Gastroesophageal sphincter (tissue), 4 donors: ENCODE measurements around the gene SAE1. TPM values are rescaled to one million over a fixed set of nuclear protein-coding genes. Genes with fewer than 3 reads are reported as not detected.
A peak's percentile ranks its signal among the peaks of the same experiment; 100 is the strongest.

Experiments used
- ATAC-seq: fragments of 150-250 bp; one replicate; pipeline ENCODE4 v1.9.1; 2016; ENCODE audit warnings: mild to moderate bottlenecking, moderate library complexity
- H3K27ac ChIP-seq, 4 donors: fragments of 200-600 bp; sonication (generic) in 3 of 4; 1 replicate in 3 of 4; 2 replicates in 1 of 4; pipeline ENCODE4 v1.5.1; 2016 to 2019
- H3K27me3 ChIP-seq: fragments of 200-600 bp; sonication (generic); one replicate; pipeline ENCODE4 v1.5.1; 2019
- H3K36me3 ChIP-seq, 2 donors: fragments of 200-600 bp; sonication (generic); one replicate each; pipeline ENCODE4 v1.5.1; 2019; ENCODE audit warnings: control low read depth in 1 of 2
- H3K4me1 ChIP-seq, 3 donors: fragments of 200-600 bp; sonication (generic); 1 replicate in 2 of 3; 2 replicates in 1 of 3; pipeline ENCODE4 v1.5.1; 2016 to 2019; ENCODE audit warnings: control low read depth in 2 of 3
- H3K4me3 ChIP-seq, 2 donors: fragments of 200-600 bp; sonication (generic); one replicate each; pipeline ENCODE4 v1.5.1; 2019; ENCODE audit warnings: mild to moderate bottlenecking in 1 of 2, moderate library complexity in 1 of 2
- H3K9me3 ChIP-seq, 3 donors: fragments of 200-600 bp; sonication (generic); one replicate each; pipeline ENCODE4 v1.5.1; 2017 to 2019; ENCODE audit warnings: control low read depth in 2 of 3
- EP300 ChIP-seq: sonication (generic); formaldehyde crosslinking; IDR thresholded peaks from one replicate; pipeline ENCODE4 v1.6.1; 2017; ENCODE audit warnings: antibody characterized with exemption, mild to moderate bottlenecking
- POLR2A ChIP-seq, 2 donors: fragments of 450-650 bp; IDR thresholded peaks; one replicate each; pipeline ENCODE4 v1.6.1; 2017; ENCODE audit warnings: antibody characterized with exemption in 2 of 2, mild to moderate bottlenecking in 2 of 2, moderate library complexity in 1 of 2
- POLR2AphosphoS5 ChIP-seq: sonication (generic); formaldehyde crosslinking; IDR thresholded peaks from one replicate; pipeline ENCODE4 v1.6.1; 2017; ENCODE audit warnings: antibody characterized with exemption
- WGBS, 2 donors: methylation state at CpG; one replicate each; pipeline ENCODE4 v1.1.5; 2018; ENCODE audit warnings: low coverage in 1 of 2; 5-methylcytosine and 5-hydroxymethylcytosine counted together
- total RNA-seq, 4 donors: library from RNA; depleted of rRNA; stranded (reverse); fragments of >200 nt; gene quantifications; one replicate each; pipeline ENCODE4 v1.1.0, GENCODE V29; 2016
- TF ChIP-seq, protein P1 (sequence below), 4 experiments: fragments of 200-600 bp in 2 of 4; fragments of 450-650 bp in 2 of 4; sonication (generic) in 1 of 4; IDR thresholded peaks; one replicate each; pipeline ENCODE4 v1.5.1; 2017 to 2019; ENCODE audit warnings: antibody characterized with exemption in 4 of 4, mild to moderate bottlenecking in 2 of 4, moderate library complexity in 2 of 4

The SAE1 gene
- total RNA-seq = 100 to 1,000 TPM; 134 to 157 (median 153) TPM

DNA sequence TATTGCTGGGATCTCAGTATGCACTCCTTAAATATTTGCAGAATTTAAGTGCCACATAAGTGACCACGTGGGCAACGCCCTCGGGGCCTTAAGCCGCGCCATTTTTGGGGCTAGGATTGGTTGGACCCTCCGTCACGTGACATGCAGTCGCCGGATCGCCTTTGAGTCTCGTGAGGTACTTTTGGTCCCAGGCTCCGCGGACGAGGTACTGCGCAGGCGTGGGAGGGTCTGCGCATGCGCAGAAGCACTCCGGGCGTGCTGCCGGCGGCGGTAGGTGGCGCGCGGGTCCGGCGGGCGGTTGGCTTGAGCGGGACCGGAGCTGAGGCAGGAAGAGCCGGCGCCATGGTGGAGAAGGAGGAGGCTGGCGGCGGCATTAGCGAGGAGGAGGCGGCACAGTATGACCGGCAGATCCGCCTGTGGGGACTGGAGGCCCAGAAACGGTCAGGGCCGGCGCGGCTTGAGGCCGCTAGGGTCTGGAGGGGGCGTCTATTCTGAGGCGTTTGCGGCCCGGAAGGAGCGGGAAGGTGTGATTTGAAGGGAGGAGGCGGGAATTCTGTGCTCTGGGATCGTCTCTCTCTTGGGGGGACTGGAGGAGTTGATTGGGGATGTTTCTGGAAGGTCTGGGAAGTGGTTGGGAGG lies at the start of gene SAE1:
TSS of gene SAE1 (plus strand) at position 247 of the 639 bp plus-strand sequence. CDS start at position 343, 96 bp downstream.
- H3K9me3 ChIP-seq = no peaks in the 10 kb centered on the region
- WGBS, 2 donors = 1 to 2% methylated on average over 10 to 24 of the region's 51 CpGs
- TF ChIP-seq POLR2A (IDR thresholded peaks at IDR 0.05) (peak; percentile 80 to 84), POLR2AphosphoS5 (peak; percentile 90), EP300 (no peak)
- TF ChIP-seq, protein P1, sequence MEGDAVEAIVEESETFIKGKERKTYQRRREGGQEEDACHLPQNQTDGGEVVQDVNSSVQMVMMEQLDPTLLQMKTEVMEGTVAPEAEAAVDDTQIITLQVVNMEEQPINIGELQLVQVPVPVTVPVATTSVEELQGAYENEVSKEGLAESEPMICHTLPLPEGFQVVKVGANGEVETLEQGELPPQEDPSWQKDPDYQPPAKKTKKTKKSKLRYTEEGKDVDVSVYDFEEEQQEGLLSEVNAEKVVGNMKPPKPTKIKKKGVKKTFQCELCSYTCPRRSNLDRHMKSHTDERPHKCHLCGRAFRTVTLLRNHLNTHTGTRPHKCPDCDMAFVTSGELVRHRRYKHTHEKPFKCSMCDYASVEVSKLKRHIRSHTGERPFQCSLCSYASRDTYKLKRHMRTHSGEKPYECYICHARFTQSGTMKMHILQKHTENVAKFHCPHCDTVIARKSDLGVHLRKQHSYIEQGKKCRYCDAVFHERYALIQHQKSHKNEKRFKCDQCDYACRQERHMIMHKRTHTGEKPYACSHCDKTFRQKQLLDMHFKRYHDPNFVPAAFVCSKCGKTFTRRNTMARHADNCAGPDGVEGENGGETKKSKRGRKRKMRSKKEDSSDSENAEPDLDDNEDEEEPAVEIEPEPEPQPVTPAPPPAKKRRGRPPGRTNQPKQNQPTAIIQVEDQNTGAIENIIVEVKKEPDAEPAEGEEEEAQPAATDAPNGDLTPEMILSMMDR (IDR thresholded peaks at IDR 0.05) = peak in 3 of 4 experiments; percentile 61 to 85 (median 71)
- no peaks in the 10 kb centered on the region for H3K27me3 ChIP-seq
- no peaks in the 10 kb centered on the region for H3K36me3 ChIP-seq
- peak within 1 kb of the TSS; percentile 65 to 91 for H3K4me3 ChIP-seq
- H3K4me1 ChIP-seq = peaks cover 0 to 56% (median 7%) of the 10 kb centered on the region in 3 donors
- ATAC-seq = peak; percentile 97
- peak within 1 kb of the TSS; percentile 86 to 97 (median 95) for H3K27ac ChIP-seq

DNA sequence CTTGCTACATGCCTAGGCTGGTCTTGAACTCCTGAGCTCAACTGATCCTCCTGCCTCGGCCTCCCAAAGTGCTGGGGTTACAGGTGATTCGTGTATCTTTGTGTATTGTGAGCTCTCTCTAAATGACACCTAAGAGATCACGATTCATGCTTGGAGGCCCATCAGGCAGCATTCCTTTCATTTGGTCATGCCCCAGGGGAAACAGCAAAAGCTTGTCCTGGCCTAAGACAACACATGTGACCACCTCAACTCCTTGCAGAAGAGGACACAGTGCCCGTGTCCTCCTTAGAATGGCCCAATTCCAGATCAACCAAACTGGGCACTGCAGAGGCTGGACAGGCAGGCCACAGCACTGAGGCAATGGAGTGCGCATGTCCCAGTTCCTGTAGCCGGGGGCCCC lies 49.5 kb upstream of the SAE1 start:
- WGBS, 2 donors = 80 to 100% methylated on average over 1 to 2 of the region's 6 CpGs
- Histone ChIP-seq H3K9me3 (no peaks in the 10 kb centered on the region), H3K4me1 (peaks cover 0 to 8% (median 0%) of the 10 kb centered on the region in 3 donors), H3K4me3 (no peak overlapping the region), H3K27me3 (no peaks in the 10 kb centered on the region), H3K27ac (peak overlapping the region in 2 of 4 donors; percentile 78 to 82), H3K36me3 (peaks cover 0 to 96% of the 10 kb centered on the region in 2 donors)
- no peak for ATAC-seq
- TF ChIP-seq POLR2A (IDR thresholded peaks at IDR 0.05) (no peak), POLR2AphosphoS5 (no peak), EP300 (no peak)
- TF ChIP-seq, protein P1 (IDR thresholded peaks at IDR 0.05) = no peak

DNA sequence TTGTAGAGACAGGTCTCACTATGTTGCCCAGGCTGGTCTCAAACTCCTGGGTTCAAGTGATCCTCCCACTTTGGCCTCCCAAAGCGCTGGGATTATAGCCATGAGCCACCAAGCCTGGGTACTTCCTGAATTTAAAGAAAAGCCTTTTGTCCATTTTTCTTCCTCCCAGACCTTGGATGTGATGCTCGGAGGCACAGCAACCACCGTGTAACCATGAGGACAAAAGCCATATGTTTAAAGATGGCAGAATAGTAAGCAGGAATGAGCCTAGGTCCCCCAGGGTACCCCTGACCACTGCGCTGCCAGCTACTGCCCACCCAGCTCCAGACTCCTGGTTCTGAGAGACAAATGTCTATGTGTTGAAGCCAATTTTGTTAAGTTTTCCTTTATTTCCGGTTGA lies 48.1 kb upstream of the SAE1 start:
- no peaks in the 10 kb centered on the region for H3K9me3 ChIP-seq
- WGBS, 2 donors = 97 to 100% methylated on average over 3 to 5 of the region's 5 CpGs

DNA sequence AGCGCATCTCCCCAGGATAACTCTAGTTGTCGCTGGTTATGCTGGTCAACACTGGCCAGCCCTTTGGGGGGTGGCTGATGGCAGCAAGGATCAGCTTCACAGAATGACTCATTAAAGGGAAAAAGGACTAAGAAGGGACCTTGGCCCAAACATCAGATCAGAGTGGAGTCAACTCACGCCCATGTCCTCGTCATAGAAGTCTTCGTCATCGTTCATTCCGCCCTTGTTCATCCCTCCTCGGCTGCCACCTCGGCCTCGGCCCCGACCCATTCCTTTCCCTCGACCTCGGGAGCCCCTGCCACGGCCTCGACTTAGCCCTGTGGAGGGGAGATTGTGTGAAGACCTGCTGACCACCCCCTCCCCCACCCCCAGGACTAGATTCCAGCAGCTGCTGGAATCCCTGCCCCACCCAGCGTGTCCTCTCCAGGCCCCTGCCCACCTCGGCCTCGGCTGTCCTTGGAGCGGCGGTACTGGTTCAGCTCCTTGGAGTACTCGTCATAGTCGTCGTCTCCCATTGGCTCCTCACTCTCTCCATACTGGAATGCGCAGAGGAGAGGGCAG lies 45.7 kb upstream of the SAE1 start:
- Histone ChIP-seq H3K27me3 (no peaks in the 10 kb centered on the region), H3K4me1 (peaks cover 0 to 2% (median 0%) of the 10 kb centered on the region in 3 donors), H3K36me3 (peaks cover 0 to 100% of the 10 kb centered on the region in 2 donors), H3K4me3 (no peak overlapping the region), H3K9me3 (no peaks in the 10 kb centered on the region), H3K27ac (no peak overlapping the region)
- ATAC-seq = no peak
- TF ChIP-seq, protein P1 (IDR thresholded peaks at IDR 0.05) = no peak
- TF ChIP-seq EP300 (no peak), POLR2A (IDR thresholded peaks at IDR 0.05) (no peak), POLR2AphosphoS5 (no peak)
- 84 to 90% methylated on average over 5 to 17 of the region's 24 CpGs for WGBS, 2 donors

More for the DNA sequence above, 48.1 kb upstream of the SAE1 start:
- no peaks in the 10 kb centered on the region for H3K27me3 ChIP-seq
- peaks cover 0 to 8% (median 0%) of the 10 kb centered on the region in 3 donors for H3K4me1 ChIP-seq
- TF ChIP-seq, protein P1 (IDR thresholded peaks at IDR 0.05) = no peak
- no peak for TF ChIP-seq EP300
- TF ChIP-seq POLR2AphosphoS5 = no peak
- no peak for TF ChIP-seq POLR2A (IDR thresholded peaks at IDR 0.05)
- H3K27ac ChIP-seq = no peak overlapping the region
- no peak for ATAC-seq
- peaks cover 0 to 96% of the 10 kb centered on the region in 2 donors for H3K36me3 ChIP-seq
- H3K4me3 ChIP-seq = no peak overlapping the region

DNA sequence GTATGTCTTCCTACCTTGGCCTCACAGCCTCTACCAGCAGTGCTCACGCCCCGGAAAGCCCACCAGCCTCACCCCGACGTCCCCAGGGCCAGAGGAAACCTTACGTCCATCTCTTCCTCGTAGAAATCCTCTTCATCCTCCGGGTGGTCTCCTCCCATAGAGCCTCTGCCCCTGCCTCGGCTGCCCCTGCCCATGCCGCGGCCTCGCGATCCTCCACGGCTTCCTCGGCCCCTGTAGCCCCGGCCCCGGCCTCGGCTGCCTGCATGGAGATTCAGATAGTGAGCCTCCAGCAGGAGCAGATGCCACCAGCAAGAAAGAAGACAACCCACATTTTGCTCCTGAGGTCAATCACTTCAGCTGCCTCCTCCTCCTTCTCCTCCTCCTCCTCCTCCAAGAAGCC lies 44.4 kb upstream of the SAE1 start:
- H3K27ac ChIP-seq = peak overlapping the region in 1 of 4 donors; percentile 12
- no peaks in the 10 kb centered on the region for H3K4me1 ChIP-seq
- H3K36me3 ChIP-seq = peaks cover 0 to 100% of the 10 kb centered on the region in 2 donors
- H3K27me3 ChIP-seq = no peaks in the 10 kb centered on the region
- TF ChIP-seq POLR2A (IDR thresholded peaks at IDR 0.05) = no peak
- TF ChIP-seq, protein P1 (IDR thresholded peaks at IDR 0.05) = no peak
- TF ChIP-seq POLR2AphosphoS5 = no peak
- no peak for TF ChIP-seq EP300
- no peak for ATAC-seq
- 90 to 100% methylated on average over 7 to 10 of the region's 17 CpGs for WGBS, 2 donors
- no peak overlapping the region for H3K4me3 ChIP-seq
- no peaks in the 10 kb centered on the region for H3K9me3 ChIP-seq
